Fibroblast of lung (primary cell): ENCODE measurements around the gene MYO19. TPM values are rescaled to one million over a fixed set of nuclear protein-coding genes. Genes with fewer than 3 reads are reported as not detected.

Experiments
- DNase-seq, 2 donors: peaks; one replicate each; pipeline versions ENCODE4 v3.0.0 to v3.0.0-alpha.2; 2010; ENCODE audit warnings: low read depth in 2 of 2
- H2AFZ ChIP-seq: 2 replicates; pipeline ENCODE4 v1.5.1; 2012; ENCODE audit warnings: low read length, control low read depth, inconsistent platforms
- H3K27ac ChIP-seq: 2 replicates; pipeline ENCODE4 v1.5.1; 2011; ENCODE audit warnings: low read length, control low read depth; ENCODE audit not compliant: insufficient read depth
- H3K27me3 ChIP-seq: 2 replicates; pipeline ENCODE4 v1.5.1; 2011; ENCODE audit warnings: mild to moderate bottlenecking, low read length; ENCODE audit not compliant: control insufficient read depth, insufficient read depth
- H3K36me3 ChIP-seq: 2 replicates; pipeline ENCODE4 v1.5.1; 2011; ENCODE audit warnings: low read length; ENCODE audit not compliant: control insufficient read depth, insufficient read depth
- H3K4me1 ChIP-seq: 2 replicates; pipeline ENCODE4 v1.5.1; 2011; ENCODE audit warnings: low read length; ENCODE audit not compliant: control insufficient read depth, insufficient read depth; ENCODE audit errors: extremely low read depth
- H3K4me2 ChIP-seq: 2 replicates; pipeline ENCODE4 v1.5.1; 2011; ENCODE audit warnings: low read length, control low read depth; ENCODE audit not compliant: insufficient read depth; ENCODE audit errors: extremely low read depth
- H3K4me3 ChIP-seq, 4 experiments: fragments of 200-600 bp in 1 of 4; sonication (generic) in 1 of 4; replicated peaks in 1 of 4; 2 replicates each; pipeline ENCODE4 v1.5.1; 2011 to 2016; ENCODE audit warnings: low read length in 4 of 4, low read depth in 3 of 4, mild to moderate bottlenecking in 3 of 4, control low read depth in 2 of 4, inconsistent platforms in 1 of 4, mixed read lengths in 1 of 4; ENCODE audit not compliant: insufficient read depth in 1 of 4; ENCODE audit errors: control extremely low read depth in 1 of 4
- H3K79me2 ChIP-seq: 2 replicates; pipeline ENCODE4 v1.5.1; 2012; ENCODE audit warnings: mild to moderate bottlenecking, low read length, inconsistent platforms; ENCODE audit not compliant: control insufficient read depth, insufficient read depth
- H3K9ac ChIP-seq: 2 replicates; pipeline ENCODE4 v1.5.1; 2011; ENCODE audit warnings: mild to moderate bottlenecking, low read length, control low read depth; ENCODE audit not compliant: insufficient read depth
- H3K9me3 ChIP-seq: 2 replicates; pipeline ENCODE4 v1.5.1; 2012; ENCODE audit warnings: low read depth, low read length; ENCODE audit not compliant: control insufficient read depth, insufficient read depth
- H4K20me1 ChIP-seq: 2 replicates; pipeline ENCODE4 v1.5.1; 2011; ENCODE audit warnings: low read length; ENCODE audit not compliant: control insufficient read depth, insufficient read depth; ENCODE audit errors: extremely low read depth
- EZH2 ChIP-seq: IDR thresholded peaks from 2 replicates; pipeline ENCODE4 v1.5.1; 2012; ENCODE audit warnings: low read length, control low read depth, mild to moderate bottlenecking; ENCODE audit errors: missing control alignments
- polyA plus RNA-seq, 2 donors: library from polyadenylated mRNA; depleted of rRNA in 1 of 2; stranded (reverse) in 1 of 2; unstranded in 1 of 2; fragments of >200 nt; gene quantifications; 2 replicates each; pipeline ENCODE4 v1.2.1, GENCODE V29; 2011 to 2012; ENCODE audit warnings: missing spikeins in 1 of 2
- total RNA-seq: library from RNA; depleted of rRNA; stranded (reverse); fragments of >200 nt; gene quantifications from 2 replicates; pipeline ENCODE4 v1.2.1, GENCODE V29; 2014
- TF ChIP-seq, protein P1 (sequence below), 2 donors: IDR thresholded peaks in 1 of 2; conservative IDR thresholded peaks in 1 of 2; 1 replicate in 1 of 2; 2 replicates in 1 of 2; pipeline ENCODE4 v1.5.1; 2011 to 2012; ENCODE audit warnings: low read length in 2 of 2, control low read depth in 1 of 2, inconsistent platforms in 1 of 2, low read depth in 1 of 2, mild to moderate bottlenecking in 1 of 2

Gene MYO19
- total and polyA plus RNA-seq, 2 donors (not counting 1 experiment from before 2014, with no cell fraction given) = 18.7 to 31.5 TPM

- H3K79me2 ChIP-seq = no peaks in the 10 kb centered on the region
- no peak overlapping the region for H3K4me2 ChIP-seq
- H3K9me3 ChIP-seq = no peaks in the 10 kb centered on the region
- H3K27me3 ChIP-seq = no peaks in the 10 kb centered on the region
- peaks cover 3% of the 10 kb centered on the region for H3K4me1 ChIP-seq
- no peak overlapping the region for H3K4me3 ChIP-seq
- no peak overlapping the region for H2AFZ ChIP-seq
- no peaks in the 10 kb centered on the region for H4K20me1 ChIP-seq
- no peak for TF ChIP-seq EZH2
- TF ChIP-seq, protein P1, sequence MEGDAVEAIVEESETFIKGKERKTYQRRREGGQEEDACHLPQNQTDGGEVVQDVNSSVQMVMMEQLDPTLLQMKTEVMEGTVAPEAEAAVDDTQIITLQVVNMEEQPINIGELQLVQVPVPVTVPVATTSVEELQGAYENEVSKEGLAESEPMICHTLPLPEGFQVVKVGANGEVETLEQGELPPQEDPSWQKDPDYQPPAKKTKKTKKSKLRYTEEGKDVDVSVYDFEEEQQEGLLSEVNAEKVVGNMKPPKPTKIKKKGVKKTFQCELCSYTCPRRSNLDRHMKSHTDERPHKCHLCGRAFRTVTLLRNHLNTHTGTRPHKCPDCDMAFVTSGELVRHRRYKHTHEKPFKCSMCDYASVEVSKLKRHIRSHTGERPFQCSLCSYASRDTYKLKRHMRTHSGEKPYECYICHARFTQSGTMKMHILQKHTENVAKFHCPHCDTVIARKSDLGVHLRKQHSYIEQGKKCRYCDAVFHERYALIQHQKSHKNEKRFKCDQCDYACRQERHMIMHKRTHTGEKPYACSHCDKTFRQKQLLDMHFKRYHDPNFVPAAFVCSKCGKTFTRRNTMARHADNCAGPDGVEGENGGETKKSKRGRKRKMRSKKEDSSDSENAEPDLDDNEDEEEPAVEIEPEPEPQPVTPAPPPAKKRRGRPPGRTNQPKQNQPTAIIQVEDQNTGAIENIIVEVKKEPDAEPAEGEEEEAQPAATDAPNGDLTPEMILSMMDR (conservative IDR thresholded peaks at IDR 0.05 in 1 of 2, IDR thresholded peaks at IDR 0.05 in 1 of 2; ENCODE audit: low read depth in 1 of 2, low read length in 2 of 2) = no peak
- no peak overlapping the region for H3K9ac ChIP-seq
- no peak for DNase-seq
- H3K36me3 ChIP-seq = peaks cover 27% of the 10 kb centered on the region
- H3K27ac ChIP-seq = no peak overlapping the region
Measured at GRCh38 chr17:36498560-36499300, 35.9 kb downstream of the MYO19 start.

GRCh38 chr17:36498155-36498554 is 36.5 kb downstream of the MYO19 start:
- Histone ChIP-seq H3K9ac (no peak overlapping the region), H2AFZ (no peak overlapping the region), H3K36me3 (peaks cover 27% of the 10 kb centered on the region), H3K9me3 (no peaks in the 10 kb centered on the region), H3K27ac (no peak overlapping the region), H3K79me2 (no peaks in the 10 kb centered on the region), H3K4me1 (peaks cover 3% of the 10 kb centered on the region), H3K4me2 (no peak overlapping the region), H3K27me3 (no peaks in the 10 kb centered on the region), H4K20me1 (no peaks in the 10 kb centered on the region), H3K4me3 (no peak overlapping the region)
- TF ChIP-seq EZH2 = no peak
- TF ChIP-seq, protein P1 (conservative IDR thresholded peaks at IDR 0.05 in 1 of 2, IDR thresholded peaks at IDR 0.05 in 1 of 2; ENCODE audit: low read depth in 1 of 2, low read length in 2 of 2) = no peak
- no peak for DNase-seq

DNA sequence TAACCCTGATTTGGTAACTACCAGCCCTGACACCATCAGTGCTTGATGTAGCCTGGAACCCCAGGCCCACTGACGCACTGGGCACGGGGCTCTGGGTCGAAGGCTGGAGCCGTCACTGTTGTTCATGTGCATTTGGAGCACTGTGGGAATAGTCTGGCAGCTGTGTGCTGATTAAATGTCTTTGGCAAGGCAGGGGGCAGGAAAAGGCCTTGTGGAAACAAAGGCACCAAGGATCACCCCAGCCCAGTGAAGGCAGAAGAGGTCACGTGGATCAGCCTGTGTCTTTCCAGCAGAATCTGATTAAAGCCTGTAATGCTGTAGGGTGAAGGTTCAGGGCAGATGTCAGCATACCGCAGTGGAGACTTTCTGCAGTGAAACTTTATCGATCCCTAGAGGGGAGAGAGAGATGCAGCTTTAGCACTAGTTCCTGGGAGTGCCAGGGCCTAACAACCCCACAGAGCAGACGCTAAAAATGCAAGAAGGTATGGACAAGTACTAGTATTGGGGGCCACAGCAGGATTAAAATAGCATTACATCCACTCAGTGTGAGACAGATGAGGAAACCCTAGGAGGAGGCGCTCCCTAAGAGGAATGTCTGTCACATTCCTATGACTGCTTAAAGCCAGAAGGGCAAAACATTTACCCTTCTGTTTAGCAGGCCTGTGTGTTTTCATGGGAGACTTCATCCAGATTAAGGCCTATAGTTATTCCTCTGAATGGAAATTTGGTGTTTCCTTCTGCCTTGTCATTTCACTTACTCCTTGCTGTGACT is 38.5 kb downstream of the MYO19 start:
- TF ChIP-seq EZH2 = no peak
- TF ChIP-seq, protein P1 (conservative IDR thresholded peaks at IDR 0.05 in 1 of 2, IDR thresholded peaks at IDR 0.05 in 1 of 2; ENCODE audit: low read depth in 1 of 2, low read length in 2 of 2) = no peak
- peaks cover 26% of the 10 kb centered on the region for H3K36me3 ChIP-seq

More for the DNA sequence above, 38.5 kb downstream of the MYO19 start:
- Histone ChIP-seq H3K4me1 (peaks cover 3% of the 10 kb centered on the region), H3K79me2 (no peaks in the 10 kb centered on the region), H2AFZ (no peak overlapping the region), H3K9ac (no peak overlapping the region), H4K20me1 (no peaks in the 10 kb centered on the region), H3K27ac (peak overlapping the region; percentile 22), H3K4me2 (no peak overlapping the region), H3K4me3 (no peak overlapping the region), H3K27me3 (no peaks in the 10 kb centered on the region), H3K9me3 (no peaks in the 10 kb centered on the region)
- peak in 1 of 2 donors; percentile 10 for DNase-seq
